Tibial artery (tissue), 4 donors: ENCODE results near the gene PTPRN2.

Experiments
- DNase-seq, 2 donors: peaks; one replicate each; pipeline ENCODE4 v3.0.0-alpha.2; 2019
- H3K27ac ChIP-seq, 2 donors: fragments of 200-600 bp; sonication (generic) in 1 of 2; 1 replicate in 1 of 2; 2 replicates in 1 of 2; pipeline ENCODE4 v1.5.1; 2018 to 2019; ENCODE audit warnings: mild to moderate bottlenecking in 1 of 2
- H3K27me3 ChIP-seq, 2 donors: fragments of 200-600 bp; sonication (generic) in 1 of 2; one replicate each; pipeline versions ENCODE4 v1.5.1 to v1.6.0; 2016 to 2019
- H3K36me3 ChIP-seq, 3 donors: fragments of 200-600 bp; sonication (generic) in 2 of 3; one replicate each; pipeline ENCODE4 v1.5.1; 2016 to 2019; ENCODE audit warnings: mild to moderate bottlenecking in 2 of 3
- H3K4me1 ChIP-seq, 4 donors: fragments of 200-600 bp; sonication (generic) in 2 of 4; 1 replicate in 3 of 4; 2 replicates in 1 of 4; pipeline ENCODE4 v1.5.1; 2016 to 2019
- H3K4me3 ChIP-seq, 2 donors: fragments of 200-600 bp; sonication (generic) in 1 of 2; 1 replicate in 1 of 2; 2 replicates in 1 of 2; pipeline ENCODE4 v1.5.1; 2018 to 2019; ENCODE audit warnings: mild to moderate bottlenecking in 2 of 2
- H3K9me3 ChIP-seq, 3 donors: fragments of 200-600 bp; sonication (generic) in 1 of 3; one replicate each; pipeline ENCODE4 v1.5.1; 2016 to 2019
- intact Hi-C: fragments of 100-400 bp; cut with DNase I; formaldehyde crosslinking; loops from one replicate; pipeline ENCODE4 v1.15.0; 2023; ENCODE audit warnings: low total_unique reads
- TF ChIP-seq, protein P1 (sequence below), 2 experiments: fragments of 200-600 bp in 1 of 2; fragments of 450-650 bp in 1 of 2; IDR thresholded peaks; one replicate each; pipeline ENCODE4 v1.5.1; 2017 to 2019; ENCODE audit warnings: antibody characterized with exemption in 2 of 2, mild to moderate bottlenecking in 1 of 2, moderate library complexity in 1 of 2

Gene PTPRN2

DNA sequence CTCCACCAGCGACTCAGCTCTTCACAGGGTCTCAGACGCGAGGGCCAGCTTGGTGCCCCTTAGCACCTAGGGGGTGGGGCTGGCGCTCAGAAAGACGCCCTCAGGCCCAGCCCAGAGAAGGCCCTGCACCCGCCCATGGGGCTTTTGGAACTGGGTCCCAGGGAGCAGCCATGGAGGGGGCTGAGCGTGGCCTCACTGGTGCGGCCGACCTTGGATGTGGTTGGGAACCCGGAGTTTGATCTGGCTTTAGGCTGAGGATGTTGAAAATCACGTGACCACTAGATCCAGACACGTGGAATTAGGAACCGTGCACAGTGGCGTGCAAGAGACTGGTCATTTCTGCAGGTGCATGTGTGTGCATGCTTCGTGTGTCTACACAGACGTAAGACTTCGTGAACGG lies 1065.4 kb downstream of the PTPRN2 start:
- intact Hi-C loops = no loop called here
- no peak overlapping the region for H3K4me3 ChIP-seq
- H3K27ac ChIP-seq = no peak overlapping the region
- TF ChIP-seq, protein P1, sequence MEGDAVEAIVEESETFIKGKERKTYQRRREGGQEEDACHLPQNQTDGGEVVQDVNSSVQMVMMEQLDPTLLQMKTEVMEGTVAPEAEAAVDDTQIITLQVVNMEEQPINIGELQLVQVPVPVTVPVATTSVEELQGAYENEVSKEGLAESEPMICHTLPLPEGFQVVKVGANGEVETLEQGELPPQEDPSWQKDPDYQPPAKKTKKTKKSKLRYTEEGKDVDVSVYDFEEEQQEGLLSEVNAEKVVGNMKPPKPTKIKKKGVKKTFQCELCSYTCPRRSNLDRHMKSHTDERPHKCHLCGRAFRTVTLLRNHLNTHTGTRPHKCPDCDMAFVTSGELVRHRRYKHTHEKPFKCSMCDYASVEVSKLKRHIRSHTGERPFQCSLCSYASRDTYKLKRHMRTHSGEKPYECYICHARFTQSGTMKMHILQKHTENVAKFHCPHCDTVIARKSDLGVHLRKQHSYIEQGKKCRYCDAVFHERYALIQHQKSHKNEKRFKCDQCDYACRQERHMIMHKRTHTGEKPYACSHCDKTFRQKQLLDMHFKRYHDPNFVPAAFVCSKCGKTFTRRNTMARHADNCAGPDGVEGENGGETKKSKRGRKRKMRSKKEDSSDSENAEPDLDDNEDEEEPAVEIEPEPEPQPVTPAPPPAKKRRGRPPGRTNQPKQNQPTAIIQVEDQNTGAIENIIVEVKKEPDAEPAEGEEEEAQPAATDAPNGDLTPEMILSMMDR (IDR thresholded peaks at IDR 0.05) = no peak
- peak in 1 of 2 donors; percentile 48 for DNase-seq
- H3K27me3 ChIP-seq = peaks cover 0 to 30% of the 10 kb centered on the region in 2 donors
- no peaks in the 10 kb centered on the region for H3K4me1 ChIP-seq
- peaks cover 0 to 5% (median 0%) of the 10 kb centered on the region in 3 donors for H3K9me3 ChIP-seq
- H3K36me3 ChIP-seq = no peaks in the 10 kb centered on the region

DNA sequence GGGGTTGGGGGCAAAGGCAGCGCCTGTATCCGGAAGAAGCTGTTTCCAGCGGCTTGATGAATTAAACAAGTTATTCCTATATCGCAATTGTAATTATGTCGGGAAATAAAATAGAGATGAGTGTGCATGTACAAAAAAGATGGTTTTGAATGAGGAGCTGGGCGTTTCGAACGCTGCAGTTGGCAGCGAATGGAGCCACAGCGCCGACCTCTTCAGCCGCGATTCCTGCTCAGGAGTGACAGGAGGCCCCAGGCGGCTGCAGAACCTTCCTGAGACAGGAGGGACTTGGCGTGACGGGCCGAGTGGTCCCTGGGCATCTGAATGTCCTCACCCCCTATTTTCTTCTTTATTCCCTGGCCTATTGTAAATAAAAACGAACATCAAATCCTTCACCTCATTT lies 1065.9 kb downstream of the PTPRN2 start:
- Histone ChIP-seq H3K27ac (no peak overlapping the region), H3K4me3 (no peak overlapping the region), H3K4me1 (no peaks in the 10 kb centered on the region), H3K9me3 (peaks cover 0 to 5% (median 0%) of the 10 kb centered on the region in 3 donors), H3K27me3 (peaks cover 0 to 34% of the 10 kb centered on the region in 2 donors), H3K36me3 (no peaks in the 10 kb centered on the region)
- intact Hi-C loops = no loop called here
- TF ChIP-seq, protein P1 (IDR thresholded peaks at IDR 0.05) = no peak
- DNase-seq = peak in 1 of 2 donors; percentile 34

- intact Hi-C loops = no loop called here
- TF ChIP-seq, protein P1 (IDR thresholded peaks at IDR 0.05) = no peak
- no peak overlapping the region for H3K27ac ChIP-seq
- H3K27me3 ChIP-seq = peaks cover 0 to 37% of the 10 kb centered on the region in 2 donors
- H3K36me3 ChIP-seq = no peaks in the 10 kb centered on the region
- H3K4me3 ChIP-seq = no peak overlapping the region
- peaks cover 0 to 5% (median 0%) of the 10 kb centered on the region in 3 donors for H3K9me3 ChIP-seq
- peak in 1 of 2 donors; percentile 61 for DNase-seq
- no peaks in the 10 kb centered on the region for H3K4me1 ChIP-seq
Measured at GRCh38 chr7:157521061-157521731, 1066.4 kb downstream of the PTPRN2 start.

- H3K27me3 ChIP-seq = peaks cover 0 to 40% of the 10 kb centered on the region in 2 donors
- H3K36me3 ChIP-seq = no peaks in the 10 kb centered on the region
- H3K9me3 ChIP-seq = peaks cover 0 to 5% (median 0%) of the 10 kb centered on the region in 3 donors
- H3K4me1 ChIP-seq = no peaks in the 10 kb centered on the region
- DNase-seq = peak in 1 of 2 donors; percentile 29
- TF ChIP-seq, protein P1 (IDR thresholded peaks at IDR 0.05) = no peak
- H3K4me3 ChIP-seq = no peak overlapping the region
- intact Hi-C loops = no loop called here
- no peak overlapping the region for H3K27ac ChIP-seq
Measured at GRCh38 chr7:157520249-157520648, 1067.4 kb downstream of the PTPRN2 start.

GRCh38 chr7:157519798-157520244 lies 1067.8 kb downstream of the PTPRN2 start:
- H3K27me3 ChIP-seq = peaks cover 0 to 43% of the 10 kb centered on the region in 2 donors
- peak in 1 of 2 donors; percentile 52 for DNase-seq
- H3K27ac ChIP-seq = no peak overlapping the region
- H3K36me3 ChIP-seq = no peaks in the 10 kb centered on the region
- TF ChIP-seq, protein P1 (IDR thresholded peaks at IDR 0.05) = no peak
- H3K4me3 ChIP-seq = no peak overlapping the region
- H3K4me1 ChIP-seq = no peaks in the 10 kb centered on the region
- H3K9me3 ChIP-seq = peaks cover 0 to 5% (median 0%) of the 10 kb centered on the region in 3 donors
- intact Hi-C loops = no loop called here
